Prostate gland (tissue), 2 donors: Measurements from ENCODE around the gene DUOX1. TPM values are rescaled to one million over a fixed set of nuclear protein-coding genes. Genes with fewer than 3 reads are reported as not detected.

Source experiments
- DNase-seq: peaks from one replicate; pipeline ENCODE4 v3.0.0-alpha.2; 2019; ENCODE audit warnings: low spot score
- H3K27ac ChIP-seq, 2 donors: fragments of 200-600 bp; sonication (generic); 2 replicates each; pipeline ENCODE4 v1.5.1; 2017 to 2019
- H3K27me3 ChIP-seq: fragments of 200-600 bp; sonication (generic); replicated peaks from 2 replicates; pipeline ENCODE4 v1.5.1; 2019; ENCODE audit not compliant: insufficient read depth
- H3K36me3 ChIP-seq, 2 donors: fragments of 200-600 bp; sonication (generic); 1 replicate in 1 of 2; 2 replicates in 1 of 2; pipeline versions ENCODE4 v1.5.1 to v1.8.1; 2017 to 2019
- H3K4me1 ChIP-seq: fragments of 200-600 bp; sonication (generic); replicated peaks from 2 replicates; pipeline ENCODE4 v1.5.1; 2019
- H3K4me3 ChIP-seq, 2 donors: fragments of 200-600 bp; sonication (generic); 2 replicates each; pipeline ENCODE4 v1.5.1; 2017 to 2019
- H3K9me3 ChIP-seq: fragments of 200-600 bp; sonication (generic); 2 replicates; pipeline ENCODE4 v1.5.1; 2017
- POLR2A ChIP-seq: fragments of 450-650 bp; IDR thresholded peaks from one replicate; pipeline ENCODE4 v1.6.1; 2016; ENCODE audit warnings: antibody characterized with exemption, mild to moderate bottlenecking
- POLR2AphosphoS5 ChIP-seq: sonication (generic); formaldehyde crosslinking; IDR thresholded peaks from one replicate; pipeline ENCODE4 v1.6.1; 2017; ENCODE audit warnings: antibody characterized with exemption
- WGBS: methylation state at CpG from one replicate; pipeline ENCODE4 v1.1.5; 2018; 5-methylcytosine and 5-hydroxymethylcytosine counted together
- intact Hi-C: fragments of 100-400 bp; cut with DNase I; formaldehyde crosslinking; loops from one replicate; pipeline ENCODE4 v1.14.2; 2022
- total RNA-seq, 2 donors: library from RNA; depleted of rRNA; stranded (reverse); fragments of >200 nt; gene quantifications; one replicate each; pipeline ENCODE4 v1.1.0, GENCODE V29; 2016
- TF ChIP-seq, protein P1 (sequence below), 4 experiments: fragments of 200-600 bp in 2 of 4; fragments of 450-650 bp in 2 of 4; sonication (generic) in 2 of 4; IDR thresholded peaks; 1 replicate in 3 of 4; 2 replicates in 1 of 4; pipeline ENCODE4 v1.5.1; 2016 to 2019; ENCODE audit warnings: antibody characterized with exemption in 4 of 4, mild to moderate bottlenecking in 2 of 4, moderate library complexity in 2 of 4

DUOX1 gene
- total RNA-seq, 2 donors from 2014 or later = 18.4 to 32.1 TPM

DNA sequence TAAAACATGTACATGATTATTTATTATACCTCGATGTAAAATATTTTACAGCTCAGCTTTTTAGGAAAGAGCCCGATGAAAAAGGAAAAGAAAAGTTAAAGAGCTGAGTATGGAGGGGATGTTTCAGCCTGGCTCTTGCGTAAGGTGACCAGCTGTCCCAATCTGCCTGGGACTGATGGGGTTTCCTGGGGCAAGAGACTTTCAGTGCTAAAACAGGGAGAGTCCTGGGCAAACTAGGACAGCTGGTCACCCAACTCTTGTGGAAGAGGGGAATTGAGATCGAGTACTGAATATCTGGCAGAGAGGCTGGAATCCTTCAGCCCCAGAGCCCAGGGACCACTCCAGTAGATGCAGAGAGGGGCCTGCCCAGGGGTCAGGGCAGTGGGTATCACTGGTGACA lies 36.8 kb upstream of the DUOX1 start:
- TF ChIP-seq, protein P1, sequence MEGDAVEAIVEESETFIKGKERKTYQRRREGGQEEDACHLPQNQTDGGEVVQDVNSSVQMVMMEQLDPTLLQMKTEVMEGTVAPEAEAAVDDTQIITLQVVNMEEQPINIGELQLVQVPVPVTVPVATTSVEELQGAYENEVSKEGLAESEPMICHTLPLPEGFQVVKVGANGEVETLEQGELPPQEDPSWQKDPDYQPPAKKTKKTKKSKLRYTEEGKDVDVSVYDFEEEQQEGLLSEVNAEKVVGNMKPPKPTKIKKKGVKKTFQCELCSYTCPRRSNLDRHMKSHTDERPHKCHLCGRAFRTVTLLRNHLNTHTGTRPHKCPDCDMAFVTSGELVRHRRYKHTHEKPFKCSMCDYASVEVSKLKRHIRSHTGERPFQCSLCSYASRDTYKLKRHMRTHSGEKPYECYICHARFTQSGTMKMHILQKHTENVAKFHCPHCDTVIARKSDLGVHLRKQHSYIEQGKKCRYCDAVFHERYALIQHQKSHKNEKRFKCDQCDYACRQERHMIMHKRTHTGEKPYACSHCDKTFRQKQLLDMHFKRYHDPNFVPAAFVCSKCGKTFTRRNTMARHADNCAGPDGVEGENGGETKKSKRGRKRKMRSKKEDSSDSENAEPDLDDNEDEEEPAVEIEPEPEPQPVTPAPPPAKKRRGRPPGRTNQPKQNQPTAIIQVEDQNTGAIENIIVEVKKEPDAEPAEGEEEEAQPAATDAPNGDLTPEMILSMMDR (IDR thresholded peaks at IDR 0.05) = no peak
- TF ChIP-seq POLR2AphosphoS5 (no peak), POLR2A (no peak)
- no peak for DNase-seq

DNA sequence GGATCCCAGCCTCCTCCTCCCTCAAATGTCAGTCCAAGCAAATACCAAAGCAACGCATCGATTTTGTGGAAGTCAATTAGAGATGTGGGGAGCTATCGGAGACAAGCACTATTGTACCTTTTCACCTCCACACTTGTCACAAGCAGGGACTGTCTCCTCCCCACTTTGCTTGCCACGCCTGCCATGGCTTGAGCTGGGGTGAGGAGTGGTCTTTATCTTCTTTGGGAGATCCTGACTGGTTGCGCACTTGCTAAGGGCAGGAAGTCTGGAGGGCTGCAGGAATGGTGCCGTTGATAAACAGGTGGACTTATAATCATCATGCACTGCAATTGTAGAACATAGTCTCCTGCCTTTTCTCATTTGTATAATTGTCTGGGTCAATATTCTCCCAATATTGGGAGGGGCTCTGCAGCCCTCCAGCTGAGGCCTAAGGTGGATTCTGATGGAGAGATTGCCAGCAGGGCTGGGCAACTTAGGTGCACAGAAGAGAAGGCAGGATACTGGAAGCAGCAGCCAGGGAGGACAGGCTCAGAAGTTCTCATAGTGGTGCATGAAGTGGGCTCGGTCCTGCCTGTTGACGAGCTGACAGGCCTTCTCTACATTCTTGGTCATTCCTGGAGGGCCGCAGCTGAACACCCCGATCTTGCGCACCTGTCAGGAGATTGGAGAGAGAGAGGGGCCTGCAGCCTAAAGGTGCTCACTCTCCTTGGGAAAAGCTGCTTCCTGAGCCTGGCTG lies 36.0 kb upstream of the DUOX1 start:
- no peaks in the 10 kb centered on the region for H3K9me3 ChIP-seq
- no peak for TF ChIP-seq POLR2AphosphoS5
- no peak for TF ChIP-seq POLR2A
- TF ChIP-seq, protein P1 (IDR thresholded peaks at IDR 0.05) = no peak
- 90% methylated on average over 8 of the region's 11 CpGs for WGBS
- H3K27me3 ChIP-seq = no peaks in the 10 kb centered on the region
- H3K27ac ChIP-seq = no peak overlapping the region
- H3K36me3 ChIP-seq = no peaks in the 10 kb centered on the region
- H3K4me3 ChIP-seq = no peak overlapping the region
- intact Hi-C loops = no loop called here
- no peak for DNase-seq
- H3K4me1 ChIP-seq = no peaks in the 10 kb centered on the region

More for the DNA sequence above, 36.8 kb upstream of the DUOX1 start:
- Histone ChIP-seq H3K27me3 (no peaks in the 10 kb centered on the region), H3K9me3 (no peaks in the 10 kb centered on the region), H3K4me1 (no peaks in the 10 kb centered on the region), H3K27ac (no peak overlapping the region), H3K36me3 (no peaks in the 10 kb centered on the region), H3K4me3 (no peak overlapping the region)
- WGBS = 92% methylated on average over 4 of the region's 4 CpGs
- intact Hi-C loops = no loop called here

DNA sequence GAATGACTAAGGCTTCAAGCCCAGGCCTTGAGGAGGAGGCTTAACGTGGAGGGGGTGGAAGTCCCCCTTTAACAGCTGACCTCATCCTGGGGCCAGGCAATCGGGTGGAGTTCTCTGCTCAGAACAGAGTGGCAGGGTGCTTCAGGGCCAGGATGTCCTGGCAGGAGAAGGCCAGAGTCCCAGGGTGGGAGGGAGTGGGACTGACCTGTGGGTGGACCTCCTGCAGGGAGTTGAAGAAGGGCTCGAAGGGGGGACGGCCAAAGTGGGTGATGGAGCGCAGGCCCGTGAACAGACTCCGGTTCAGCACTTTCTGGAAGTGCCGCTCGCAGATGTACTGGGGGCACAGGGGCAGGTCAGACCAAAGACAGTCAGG lies 35.5 kb upstream of the DUOX1 start:
- H3K9me3 ChIP-seq = no peaks in the 10 kb centered on the region
- no peaks in the 10 kb centered on the region for H3K27me3 ChIP-seq
- H3K27ac ChIP-seq = no peak overlapping the region
- 78% methylated on average over 9 of the region's 9 CpGs for WGBS
- H3K4me1 ChIP-seq = no peaks in the 10 kb centered on the region
- DNase-seq = no peak
- H3K36me3 ChIP-seq = no peaks in the 10 kb centered on the region
- no peak overlapping the region for H3K4me3 ChIP-seq
- intact Hi-C loops = no loop called here
- TF ChIP-seq POLR2AphosphoS5 (no peak), POLR2A (no peak)
- TF ChIP-seq, protein P1 (IDR thresholded peaks at IDR 0.05) = no peak

DNA sequence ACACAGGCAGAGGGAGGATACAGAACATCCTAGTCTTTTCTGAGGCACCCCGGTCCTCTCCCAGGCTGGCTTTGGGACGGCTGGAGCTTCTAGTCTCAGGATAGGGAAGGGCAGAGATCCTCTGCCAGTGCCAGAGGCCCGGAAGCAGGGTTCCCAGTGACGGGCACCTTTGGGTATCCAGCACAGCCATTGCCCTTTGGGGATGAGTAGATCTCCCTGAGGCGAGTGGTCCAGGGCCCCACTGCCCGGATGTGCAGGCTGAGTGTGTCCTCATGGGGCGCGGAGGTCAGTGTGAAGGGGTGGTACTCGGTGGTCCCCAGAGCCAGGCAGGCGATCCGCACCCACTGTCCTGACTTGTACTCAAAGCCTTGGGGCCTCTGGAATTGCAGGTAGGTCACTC lies 34.1 kb upstream of the DUOX1 start:
- H3K27ac ChIP-seq = no peak overlapping the region
- WGBS = 99% methylated on average over 9 of the region's 11 CpGs

DNA sequence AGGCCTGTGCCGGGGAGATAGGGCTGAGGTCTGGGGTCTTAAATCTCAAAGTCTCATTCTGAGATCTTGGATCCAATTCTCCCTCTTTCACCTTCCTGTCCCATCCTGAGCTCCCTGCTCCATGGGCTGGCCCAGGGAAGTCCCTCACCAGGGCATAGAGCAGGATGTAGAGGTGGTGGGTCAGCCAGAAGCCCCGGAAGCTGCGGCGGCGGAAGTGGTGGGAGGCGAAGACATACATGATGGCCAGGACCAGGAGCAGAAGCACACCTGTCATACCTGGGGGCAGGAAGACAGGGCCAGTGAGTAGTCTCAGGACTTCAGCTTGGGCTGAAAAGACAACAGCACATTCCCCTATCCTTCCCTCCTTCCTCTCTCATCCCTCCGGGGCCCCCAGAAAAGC lies 32.3 kb upstream of the DUOX1 start:
- H3K27me3 ChIP-seq = no peaks in the 10 kb centered on the region
- no peaks in the 10 kb centered on the region for H3K36me3 ChIP-seq
- intact Hi-C loops = no loop called here
- TF ChIP-seq, protein P1 (IDR thresholded peaks at IDR 0.05) = no peak
- TF ChIP-seq POLR2A = no peak
- TF ChIP-seq POLR2AphosphoS5 = no peak
- no peaks in the 10 kb centered on the region for H3K4me1 ChIP-seq
- WGBS = 92% methylated on average over 7 of the region's 7 CpGs
- H3K27ac ChIP-seq = no peak overlapping the region
- no peak for DNase-seq
- H3K9me3 ChIP-seq = no peaks in the 10 kb centered on the region
- no peak overlapping the region for H3K4me3 ChIP-seq

More for the DNA sequence above, 34.1 kb upstream of the DUOX1 start:
- no peaks in the 10 kb centered on the region for H3K9me3 ChIP-seq
- no peaks in the 10 kb centered on the region for H3K4me1 ChIP-seq
- no peaks in the 10 kb centered on the region for H3K36me3 ChIP-seq
- intact Hi-C loops = no loop called here
- TF ChIP-seq, protein P1 (IDR thresholded peaks at IDR 0.05) = no peak
- TF ChIP-seq POLR2AphosphoS5 = no peak
- no peak for DNase-seq
- no peaks in the 10 kb centered on the region for H3K27me3 ChIP-seq
- H3K4me3 ChIP-seq = no peak overlapping the region
